ENCODE results near the gene DIS3L2. TPM values are rescaled to one million over a fixed set of nuclear protein-coding genes. Genes with fewer than 3 reads are reported as not detected.
A peak's percentile ranks its signal among the peaks of the same experiment; 100 is the strongest.
"Not testable (repeated sequence)": the region's sequence is repeated elsewhere in the genome, so short reads cannot be mapped to it uniquely, and the experiment has no call there.

The DIS3L2 gene
- total RNA-seq, 1 donor from 2014 or later: 53.6 TPM

GRCh38 chr2:232365621-232366321 is 404.3 kb downstream of the DIS3L2 start:
- H3K4me1 Mint-ChIP-seq (ENCODE audit: unreplicated experiment): no peaks in the 10 kb centered on the region
- peaks cover 4% of the 10 kb centered on the region for H3K27me3 Mint-ChIP-seq
- no peak for DNase-seq (ENCODE audit: extremely low spot score, unreplicated experiment)
- no peak overlapping the region for H3K27ac Mint-ChIP-seq
- no peaks in the 10 kb centered on the region for H3K36me3 Mint-ChIP-seq
- TF ChIP-seq CTCF (conservative IDR thresholded peaks at IDR 0.05): peak; percentile 70
- H3K9me3 Mint-ChIP-seq: no peaks in the 10 kb centered on the region
- H3K4me3 Mint-ChIP-seq: no peak overlapping the region

- not testable (repeated sequence) for DNase-seq (ENCODE audit: extremely low spot score, unreplicated experiment); H3K4me1 Mint-ChIP-seq (ENCODE audit: unreplicated experiment); H3K27ac Mint-ChIP-seq; H3K36me3 Mint-ChIP-seq; H3K4me3 Mint-ChIP-seq; H3K27me3 Mint-ChIP-seq; H3K9me3 Mint-ChIP-seq
These were observed 404.9 kb downstream of the DIS3L2 start for GRCh38 chr2:232366461-232366860.

- H3K4me1 Mint-ChIP-seq (ENCODE audit: unreplicated experiment): no peaks in the 10 kb centered on the region
- no peak for TF ChIP-seq CTCF (conservative IDR thresholded peaks at IDR 0.05)
- no peak overlapping the region for H3K27ac Mint-ChIP-seq
- no peaks in the 10 kb centered on the region for H3K9me3 Mint-ChIP-seq
- DNase-seq (ENCODE audit: extremely low spot score, unreplicated experiment): no peak
- H3K4me3 Mint-ChIP-seq: no peak overlapping the region
- H3K27me3 Mint-ChIP-seq: peaks cover 4% of the 10 kb centered on the region
- H3K36me3 Mint-ChIP-seq: no peaks in the 10 kb centered on the region
These were observed 405.5 kb downstream of the DIS3L2 start for GRCh38 chr2:232367016-232367415.

- Mint-ChIP-seq H3K27ac (no peak overlapping the region), H3K36me3 (no peaks in the 10 kb centered on the region), H3K4me3 (no peak overlapping the region), H3K4me1 (ENCODE audit: unreplicated experiment) (no peaks in the 10 kb centered on the region), H3K27me3 (no peaks in the 10 kb centered on the region), H3K9me3 (no peaks in the 10 kb centered on the region)
- no peak for DNase-seq (ENCODE audit: extremely low spot score, unreplicated experiment)
- peak; percentile 55 for TF ChIP-seq CTCF (conservative IDR thresholded peaks at IDR 0.05)
These were observed 406.2 kb downstream of the DIS3L2 start for GRCh38 chr2:232367591-232368233.

GRCh38 chr2:232368311-232368731 is 406.8 kb downstream of the DIS3L2 start:
- Mint-ChIP-seq H3K27me3 (no peaks in the 10 kb centered on the region), H3K36me3 (no peaks in the 10 kb centered on the region), H3K9me3 (no peaks in the 10 kb centered on the region), H3K4me3 (no peak overlapping the region), H3K4me1 (ENCODE audit: unreplicated experiment) (no peaks in the 10 kb centered on the region), H3K27ac (no peak overlapping the region)
- no peak for DNase-seq (ENCODE audit: extremely low spot score, unreplicated experiment)
- no peak for TF ChIP-seq CTCF (conservative IDR thresholded peaks at IDR 0.05)

GRCh38 chr2:232369126-232369951 is 407.8 kb downstream of the DIS3L2 start:
- H3K4me3 Mint-ChIP-seq: no peak overlapping the region
- H3K9me3 Mint-ChIP-seq: no peaks in the 10 kb centered on the region
- DNase-seq (ENCODE audit: extremely low spot score, unreplicated experiment): no peak
- TF ChIP-seq CTCF (conservative IDR thresholded peaks at IDR 0.05): no peak
- H3K27ac Mint-ChIP-seq: no peak overlapping the region
- H3K4me1 Mint-ChIP-seq (ENCODE audit: unreplicated experiment): no peaks in the 10 kb centered on the region
- no peaks in the 10 kb centered on the region for H3K36me3 Mint-ChIP-seq
- peaks cover 4% of the 10 kb centered on the region for H3K27me3 Mint-ChIP-seq

GRCh38 chr2:232370007-232370406 is 408.5 kb downstream of the DIS3L2 start:
- not testable (repeated sequence) for H3K27me3 Mint-ChIP-seq

More at GRCh38 chr2:232370007-232370406, 408.5 kb downstream of the DIS3L2 start:
- H3K36me3 Mint-ChIP-seq; H3K9me3 Mint-ChIP-seq; H3K4me1 Mint-ChIP-seq (ENCODE audit: unreplicated experiment); DNase-seq (ENCODE audit: extremely low spot score, unreplicated experiment); H3K27ac Mint-ChIP-seq; H3K4me3 Mint-ChIP-seq: not testable (repeated sequence)

All from type B pancreatic cell (in vitro differentiated cells).